Gastrocnemius medialis (tissue), 4 donors: ENCODE results near the gene NRXN2. TPM values are rescaled to one million over a fixed set of nuclear protein-coding genes. Genes with fewer than 3 reads are reported as not detected.

Experiments
- ATAC-seq, 2 donors: fragments of 150-250 bp; one replicate each; pipeline ENCODE4 v1.9.1; 2016
- DNase-seq, 2 donors: peaks; one replicate each; pipeline ENCODE4 v3.0.0-alpha.2; 2019
- H3K27ac ChIP-seq, 4 donors: fragments of 200-600 bp; sonication (generic); 1 replicate in 1 of 4; 2 replicates in 3 of 4; pipeline ENCODE4 v1.5.1; 2016 to 2018; ENCODE audit warnings: mild to moderate bottlenecking in 2 of 4, moderate library complexity in 1 of 4
- H3K27me3 ChIP-seq, 3 donors: fragments of 200-600 bp; sonication (generic) in 2 of 3; 1 replicate in 1 of 3; 2 replicates in 2 of 3; pipeline versions ENCODE4 v1.5.1 to v1.6.0; 2016 to 2019; ENCODE audit warnings: mild to moderate bottlenecking in 1 of 3, moderate library complexity in 1 of 3
- H3K36me3 ChIP-seq, 2 donors: fragments of 200-600 bp; sonication (generic) in 1 of 2; one replicate each; pipeline ENCODE4 v1.5.1; 2017 to 2018
- H3K4me1 ChIP-seq, 2 donors: fragments of 200-600 bp; sonication (generic) in 1 of 2; one replicate each; pipeline ENCODE4 v1.5.1; 2016 to 2017; ENCODE audit warnings: mild to moderate bottlenecking in 2 of 2
- H3K4me3 ChIP-seq, 4 donors: fragments of 200-600 bp; sonication (generic) in 3 of 4; 1 replicate in 1 of 4; 2 replicates in 3 of 4; pipeline ENCODE4 v1.5.1; 2016 to 2019; ENCODE audit warnings: mild to moderate bottlenecking in 2 of 4
- H3K9me3 ChIP-seq, 3 donors: fragments of 200-600 bp; sonication (generic) in 2 of 3; 1 replicate in 1 of 3; 2 replicates in 2 of 3; pipeline ENCODE4 v1.5.1; 2016 to 2019
- CTCF ChIP-seq, 5 experiments: fragments of 450-650 bp in 3 of 5; fragments of 200-600 bp in 2 of 5; sonication (generic) in 2 of 5; IDR thresholded peaks in 4 of 5; conservative IDR thresholded peaks in 1 of 5; 1 replicate in 4 of 5; 2 replicates in 1 of 5; pipeline ENCODE4 v1.5.1; 2016 to 2019; ENCODE audit warnings: antibody characterized with exemption in 5 of 5, mild to moderate bottlenecking in 3 of 5, moderate library complexity in 3 of 5
- POLR2A ChIP-seq, 2 donors: fragments of 450-650 bp; IDR thresholded peaks; one replicate each; pipeline ENCODE4 v1.6.1; 2017; ENCODE audit warnings: antibody characterized with exemption in 2 of 2, mild to moderate bottlenecking in 2 of 2, moderate library complexity in 2 of 2
- in situ Hi-C, 4 donors: fragments of 200-750 bp; cut with MboI; loops; one replicate each; pipeline versions ENCODE4 v1.15.0 to v1.8.0; 2017; ENCODE audit warnings: low sequenced_read_pairs in 4 of 4
- intact Hi-C: fragments of 100-400 bp; cut with DNase I; formaldehyde crosslinking; loops from one replicate; pipeline ENCODE4 v1.15.1; 2023; ENCODE audit warnings: low total_unique reads
- total RNA-seq, 4 donors: library from RNA; depleted of rRNA; stranded (reverse); fragments of >200 nt; gene quantifications; one replicate each; pipeline versions ENCODE4 v1.1.0 to v1.2.3, GENCODE V29; 2016

NRXN2 gene
- total RNA-seq, 4 donors from 2014 or later: 0.15 to 6.2 (median 1.8) TPM

GRCh38 chr11:64644647-64645275 lies 78.2 kb downstream of the NRXN2 start:
- in situ Hi-C loops (no loop called here), intact Hi-C loops (no loop called here)

GRCh38 chr11:64643920-64644646 lies 78.9 kb downstream of the NRXN2 start:
- Histone ChIP-seq H3K36me3 (no peaks in the 10 kb centered on the region), H3K27ac (no peak overlapping the region), H3K9me3 (no peaks in the 10 kb centered on the region), H3K4me3 (no peak overlapping the region), H3K4me1 (no peaks in the 10 kb centered on the region), H3K27me3 (peaks cover 37 to 48% (median 38%) of the 10 kb centered on the region in 3 donors)
- DNase-seq (no peak), ATAC-seq (no peak)
- TF ChIP-seq CTCF (IDR thresholded peaks at IDR 0.05 in 4 of 5, conservative IDR thresholded peaks at IDR 0.05 in 1 of 5) (no peak), POLR2A (IDR thresholded peaks at IDR 0.05) (no peak)
- in situ Hi-C loops (no loop called here), intact Hi-C loops (no loop called here)

More at GRCh38 chr11:64644647-64645275, 78.2 kb downstream of the NRXN2 start:
- DNase-seq (no peak), ATAC-seq (no peak)
- Histone ChIP-seq H3K9me3 (no peaks in the 10 kb centered on the region), H3K4me1 (no peaks in the 10 kb centered on the region), H3K36me3 (no peaks in the 10 kb centered on the region), H3K27ac (no peak overlapping the region), H3K4me3 (no peak overlapping the region), H3K27me3 (peaks cover 35 to 42% (median 37%) of the 10 kb centered on the region in 3 donors)
- TF ChIP-seq POLR2A (IDR thresholded peaks at IDR 0.05): no peak
- no peak for TF ChIP-seq CTCF (IDR thresholded peaks at IDR 0.05 in 4 of 5, conservative IDR thresholded peaks at IDR 0.05 in 1 of 5)

GRCh38 chr11:64643256-64643881 lies 79.6 kb downstream of the NRXN2 start:
- H3K4me1 ChIP-seq: no peaks in the 10 kb centered on the region
- peaks cover 40 to 51% (median 45%) of the 10 kb centered on the region in 3 donors for H3K27me3 ChIP-seq
- TF ChIP-seq CTCF (IDR thresholded peaks at IDR 0.05 in 4 of 5, conservative IDR thresholded peaks at IDR 0.05 in 1 of 5) (no peak), POLR2A (IDR thresholded peaks at IDR 0.05) (no peak)
- H3K36me3 ChIP-seq: no peaks in the 10 kb centered on the region
- H3K27ac ChIP-seq: no peak overlapping the region
- intact Hi-C loops: no loop called here
- peak overlapping the region in 3 of 4 donors; percentile 5 to 31 (median 27) for H3K4me3 ChIP-seq
- DNase-seq (no peak), ATAC-seq (no peak)
- no peaks in the 10 kb centered on the region for H3K9me3 ChIP-seq
- in situ Hi-C loops: no loop called here

GRCh38 chr11:64642871-64643255 lies 80.1 kb downstream of the NRXN2 start:
- TF ChIP-seq CTCF (IDR thresholded peaks at IDR 0.05 in 4 of 5, conservative IDR thresholded peaks at IDR 0.05 in 1 of 5) (no peak), POLR2A (IDR thresholded peaks at IDR 0.05) (no peak)
- ATAC-seq (no peak), DNase-seq (no peak)
- in situ Hi-C loops (no loop called here), intact Hi-C loops (no loop called here)
- Histone ChIP-seq H3K4me3 (peak overlapping the region in 3 of 4 donors; percentile 5 to 31 (median 27)), H3K36me3 (no peaks in the 10 kb centered on the region), H3K27ac (no peak overlapping the region), H3K27me3 (peaks cover 45 to 56% (median 45%) of the 10 kb centered on the region in 3 donors), H3K9me3 (no peaks in the 10 kb centered on the region), H3K4me1 (no peaks in the 10 kb centered on the region)
